Measurements from ENCODE around the gene YWHAG. TPM values are rescaled to one million over a fixed set of nuclear protein-coding genes. Genes with fewer than 3 reads are reported as not detected.

Gene YWHAG
- total and polyA plus RNA-seq, 9 of the 15 experiments (the other 6 are each of a cell fraction or from before 2014, with no cell fraction given) = 30.4 to 246 (median 94.5) TPM

- TF ChIP-seq CTBP1 (IDR thresholded peaks at IDR 0.05; ENCODE audit: borderline replicate concordance) (peak; percentile 47; the same call in 1 of the 2 replicates), ZBTB17 (CRISPR knock-in tag; IDR thresholded peaks at IDR 0.05) (0 out of 2 replicates have a peak, but pooled peaks have one; percentile 37), KLF1 (tag; IDR thresholded peaks at IDR 0.05) (peak; percentile 27; the same call in 1 of the 2 replicates), ZNF77 (CRISPR knock-in tag; IDR thresholded peaks at IDR 0.05) (no peak), MTA3 (IDR thresholded peaks at IDR 0.05; ENCODE audit: borderline replicate concordance) (peak; percentile 50; the same call in 1 of the 2 replicates), ARID3B (CRISPR knock-in tag; IDR thresholded peaks at IDR 0.05; ENCODE audit: borderline replicate concordance) (0 out of 2 replicates have a peak, but pooled peaks have one; percentile 12), MEIS2 (IDR thresholded peaks at IDR 0.05; ENCODE audit: partially characterized antibody) (peak; percentile 98), RBFOX2 (IDR thresholded peaks at IDR 0.05; ENCODE audit: low read depth, low read length) (peak; percentile 54), CREM (IDR thresholded peaks at IDR 0.05; ENCODE audit: low read depth) (peak; percentile 54; the same call in 1 of the 2 replicates), MAZ (CRISPR knock-in tag; conservative IDR thresholded peaks at IDR 0.05 in 1 of 2, IDR thresholded peaks at IDR 0.05 in 1 of 2) (peak in 1 of 2 experiments; percentile 62; a peak in 2 of 4 replicates), SRSF7 (optimal IDR thresholded peaks at IDR 0.05; ENCODE audit: low read depth, low read length) (no peak), CREBBP (IDR thresholded peaks at IDR 0.05; ENCODE audit: low read depth, low read length) (no peak), ATF7 (IDR thresholded peaks at IDR 0.05) (peak; percentile 88), ZNF311 (CRISPR knock-in tag; IDR thresholded peaks at IDR 0.05) (no peak), RFX5 (IDR thresholded peaks at IDR 0.05; ENCODE audit: low read depth, low read length) (no peak), GABPA (tag; conservative IDR thresholded peaks at IDR 0.05; ENCODE audit: low read depth) (no peak), KLF13 (tag; IDR thresholded peaks at IDR 0.05; ENCODE audit: borderline replicate concordance, low read depth) (peak; percentile 50; the same call in 1 of the 2 replicates), NEUROD1 (IDR thresholded peaks at IDR 0.05; ENCODE audit: borderline replicate concordance, low read depth, low read length, partially characterized antibody) (peak; percentile 38), ZNF12 (CRISPR knock-in tag; IDR thresholded peaks at IDR 0.05) (no peak), HOXB6 (CRISPR knock-in tag; IDR thresholded peaks at IDR 0.05; ENCODE audit: borderline replicate concordance) (no peak)
- TF ChIP-seq, protein P1, sequence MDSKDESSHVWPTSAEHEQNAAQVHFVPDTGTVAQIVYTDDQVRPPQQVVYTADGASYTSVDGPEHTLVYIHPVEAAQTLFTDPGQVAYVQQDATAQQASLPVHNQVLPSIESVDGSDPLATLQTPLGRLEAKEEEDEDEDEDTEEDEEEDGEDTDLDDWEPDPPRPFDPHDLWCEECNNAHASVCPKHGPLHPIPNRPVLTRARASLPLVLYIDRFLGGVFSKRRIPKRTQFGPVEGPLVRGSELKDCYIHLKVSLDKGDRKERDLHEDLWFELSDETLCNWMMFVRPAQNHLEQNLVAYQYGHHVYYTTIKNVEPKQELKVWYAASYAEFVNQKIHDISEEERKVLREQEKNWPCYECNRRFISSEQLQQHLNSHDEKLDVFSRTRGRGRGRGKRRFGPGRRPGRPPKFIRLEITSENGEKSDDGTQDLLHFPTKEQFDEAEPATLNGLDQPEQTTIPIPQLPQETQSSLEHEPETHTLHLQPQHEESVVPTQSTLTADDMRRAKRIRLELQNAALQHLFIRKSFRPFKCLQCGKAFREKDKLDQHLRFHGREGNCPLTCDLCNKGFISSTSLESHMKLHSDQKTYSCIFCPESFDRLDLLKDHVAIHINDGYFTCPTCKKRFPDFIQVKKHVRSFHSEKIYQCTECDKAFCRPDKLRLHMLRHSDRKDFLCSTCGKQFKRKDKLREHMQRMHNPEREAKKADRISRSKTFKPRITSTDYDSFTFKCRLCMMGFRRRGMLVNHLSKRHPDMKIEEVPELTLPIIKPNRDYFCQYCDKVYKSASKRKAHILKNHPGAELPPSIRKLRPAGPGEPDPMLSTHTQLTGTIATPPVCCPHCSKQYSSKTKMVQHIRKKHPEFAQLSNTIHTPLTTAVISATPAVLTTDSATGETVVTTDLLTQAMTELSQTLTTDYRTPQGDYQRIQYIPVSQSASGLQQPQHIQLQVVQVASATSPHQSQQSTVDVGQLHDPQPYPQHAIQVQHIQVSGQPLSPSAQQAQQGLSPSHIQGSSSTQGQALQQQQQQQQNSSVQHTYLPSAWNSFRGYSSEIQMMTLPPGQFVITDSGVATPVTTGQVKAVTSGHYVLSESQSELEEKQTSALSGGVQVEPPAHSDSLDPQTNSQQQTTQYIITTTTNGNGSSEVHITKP (IDR thresholded peaks at IDR 0.05; ENCODE audit: partially characterized antibody) = peak; percentile 9
- TF ChIP-seq, protein P2, sequence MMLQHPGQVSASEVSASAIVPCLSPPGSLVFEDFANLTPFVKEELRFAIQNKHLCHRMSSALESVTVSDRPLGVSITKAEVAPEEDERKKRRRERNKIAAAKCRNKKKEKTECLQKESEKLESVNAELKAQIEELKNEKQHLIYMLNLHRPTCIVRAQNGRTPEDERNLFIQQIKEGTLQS (IDR thresholded peaks at IDR 0.05) = peak; percentile 87
- TF ChIP-seq, protein P2 (CRISPR knock-in tag; conservative IDR thresholded peaks at IDR 0.05) = peak; percentile 84
Observed at GRCh38 chr7:76294344-76295024, 64.3 kb downstream of the YWHAG start (continued).
